ENCODE data around the gene OTUD7B.
"Not testable (repeated sequence)": the region's sequence is repeated elsewhere in the genome, so short reads cannot be mapped to it uniquely, and the experiment has no call there.

The OTUD7B gene

GRCh38 chr1:150010393-150011115 lies at the start of gene OTUD7B:
Gene OTUD7B, minus strand, starts transcription at chr1:150010726. Its CDS starts 33,216 bp downstream, at chr1:149977510.
- DNase-seq (ENCODE audit: low read depth): peak; percentile 58

- DNase-seq (ENCODE audit: low read depth): no peak
These were observed 49.7 kb upstream of the OTUD7B start for GRCh38 chr1:150060260-150060659.

GRCh38 chr1:150056407-150056806 lies 45.9 kb upstream of the OTUD7B start:
- no peak for DNase-seq (ENCODE audit: low read depth)

- DNase-seq (ENCODE audit: low read depth): not testable (repeated sequence)
These were observed 45.0 kb upstream of the OTUD7B start for GRCh38 chr1:150055507-150055906.

GRCh38 chr1:150053926-150054325 lies 43.4 kb upstream of the OTUD7B start:
- no peak for DNase-seq (ENCODE audit: low read depth)

GRCh38 chr1:150051905-150052412 lies 41.4 kb upstream of the OTUD7B start:
- not testable (repeated sequence) for DNase-seq (ENCODE audit: low read depth)

- DNase-seq (ENCODE audit: low read depth): no peak
These were observed 40.5 kb upstream of the OTUD7B start for GRCh38 chr1:150051089-150051373.

GRCh38 chr1:150049926-150050325 lies 39.4 kb upstream of the OTUD7B start:
- DNase-seq (ENCODE audit: low read depth): no peak

- DNase-seq (ENCODE audit: low read depth): no peak
These were observed 23.8 kb upstream of the OTUD7B start for GRCh38 chr1:150034336-150034735.

- DNase-seq (ENCODE audit: low read depth): no peak
These were observed 17.8 kb upstream of the OTUD7B start for GRCh38 chr1:150028322-150028721.

GRCh38 chr1:150024156-150024555 lies 13.6 kb upstream of the OTUD7B start:
- no peak for DNase-seq (ENCODE audit: low read depth)

- DNase-seq (ENCODE audit: low read depth): no peak
These were observed 11.8 kb upstream of the OTUD7B start for GRCh38 chr1:150022357-150022756.

- DNase-seq (ENCODE audit: low read depth): no peak
These were observed 10.7 kb upstream of the OTUD7B start for GRCh38 chr1:150021191-150021694.

GRCh38 chr1:150020711-150021110 lies 10.2 kb upstream of the OTUD7B start:
- DNase-seq (ENCODE audit: low read depth): no peak

GRCh38 chr1:150018165-150018564 lies 7.6 kb upstream of the OTUD7B start:
- no peak for DNase-seq (ENCODE audit: low read depth)

- no peak for DNase-seq (ENCODE audit: low read depth)
These were observed 6.8 kb upstream of the OTUD7B start for GRCh38 chr1:150017206-150017750.

GRCh38 chr1:150015651-150016131 lies 5.2 kb upstream of the OTUD7B start:
- DNase-seq (ENCODE audit: low read depth): no peak

- no peak for DNase-seq (ENCODE audit: low read depth)
These were observed 2.1 kb upstream of the OTUD7B start for GRCh38 chr1:150012611-150013010.

- peak; percentile 24 for DNase-seq (ENCODE audit: low read depth)
These were observed 728 bp downstream of the OTUD7B start for GRCh38 chr1:150009604-150010392.

- DNase-seq (ENCODE audit: low read depth): no peak
These were observed 1.8 kb downstream of the OTUD7B start for GRCh38 chr1:150008699-150009098.

- no peak for DNase-seq (ENCODE audit: low read depth)
These were observed 3.6 kb downstream of the OTUD7B start for GRCh38 chr1:150006881-150007421.

- no peak for DNase-seq (ENCODE audit: low read depth)
These were observed 4.9 kb downstream of the OTUD7B start for GRCh38 chr1:150005606-150006005.
